A549 (cell line): Measurements from ENCODE around the gene NBEAL2.
A peak's percentile ranks its signal among the peaks of the same experiment; 100 is the strongest.

Experiments
- BHLHE40 ChIP-seq: IDR thresholded peaks from 2 replicates; pipeline ENCODE4 v1.6.1; 2012; ENCODE audit warnings: low read depth, low read length, inconsistent platforms
- CTCF ChIP-seq: fragments of >200 bp; sonication (Bioruptor Twin); formaldehyde crosslinking; IDR thresholded peaks from 3 replicates; pipeline ENCODE4 v1.5.1; 2016
- EP300 ChIP-seq, 2 experiments: fragments of >200 bp; sonication (Bioruptor Twin); formaldehyde crosslinking; IDR thresholded peaks; 2 replicates in 1 of 2; 3 replicates in 1 of 2; pipeline ENCODE4 v1.6.1; 2016 to 2017
- JUN ChIP-seq, 2 experiments: fragments of >200 bp; sonication (Bioruptor Twin); formaldehyde crosslinking; IDR thresholded peaks; 2 replicates in 1 of 2; 3 replicates in 1 of 2; pipeline ENCODE4 v1.6.1; 2016 to 2017
- JUNB ChIP-seq: fragments of >200 bp; sonication (Bioruptor Twin); formaldehyde crosslinking; IDR thresholded peaks from 2 replicates; pipeline ENCODE4 v1.6.1; 2016
- NR3C1 ChIP-seq: fragments of >200 bp; sonication (Bioruptor Twin); formaldehyde crosslinking; IDR thresholded peaks from 3 replicates; pipeline ENCODE4 v1.6.1; 2017
- PHF8 ChIP-seq: fragments of 200-600 bp; sonication (generic); IDR thresholded peaks from 2 replicates; pipeline ENCODE4 v1.6.1; 2016; ENCODE audit warnings: low read depth, mild to moderate bottlenecking, antibody characterized with exemption, moderate library complexity, borderline replicate concordance
- POLR2A ChIP-seq: IDR thresholded peaks from 2 replicates; pipeline ENCODE4 v1.6.1; 2012; ENCODE audit warnings: mild to moderate bottlenecking, low read length
- TF ChIP-seq, protein P1 (sequence below): fragments of >200 bp; sonication (Bioruptor Twin); formaldehyde crosslinking; IDR thresholded peaks from 3 replicates; pipeline ENCODE4 v1.6.1; 2016
- TF ChIP-seq, protein P2 (sequence below): IDR thresholded peaks from 2 replicates; pipeline ENCODE4 v1.6.1; 2012

- TF ChIP-seq JUN (IDR thresholded peaks at IDR 0.05) = 0 out of 5 replicates have a peak, but pooled peaks of 1 of the 2 experiments have one; percentile 21
- peak; percentile 34; the same call in 2 of the 3 replicates for TF ChIP-seq CTCF
- no peak for TF ChIP-seq NR3C1
- peak; percentile 22; the same call in 1 of the 2 replicates for TF ChIP-seq JUNB
- TF ChIP-seq, protein P1, sequence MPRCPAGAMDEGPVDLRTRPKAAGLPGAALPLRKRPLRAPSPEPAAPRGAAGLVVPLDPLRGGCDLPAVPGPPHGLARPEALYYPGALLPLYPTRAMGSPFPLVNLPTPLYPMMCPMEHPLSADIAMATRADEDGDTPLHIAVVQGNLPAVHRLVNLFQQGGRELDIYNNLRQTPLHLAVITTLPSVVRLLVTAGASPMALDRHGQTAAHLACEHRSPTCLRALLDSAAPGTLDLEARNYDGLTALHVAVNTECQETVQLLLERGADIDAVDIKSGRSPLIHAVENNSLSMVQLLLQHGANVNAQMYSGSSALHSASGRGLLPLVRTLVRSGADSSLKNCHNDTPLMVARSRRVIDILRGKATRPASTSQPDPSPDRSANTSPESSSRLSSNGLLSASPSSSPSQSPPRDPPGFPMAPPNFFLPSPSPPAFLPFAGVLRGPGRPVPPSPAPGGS = no peak
- no peak for TF ChIP-seq PHF8
- no peak for TF ChIP-seq BHLHE40
- no peak for TF ChIP-seq POLR2A
- TF ChIP-seq, protein P2, sequence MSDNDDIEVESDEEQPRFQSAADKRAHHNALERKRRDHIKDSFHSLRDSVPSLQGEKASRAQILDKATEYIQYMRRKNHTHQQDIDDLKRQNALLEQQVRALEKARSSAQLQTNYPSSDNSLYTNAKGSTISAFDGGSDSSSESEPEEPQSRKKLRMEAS = peak; percentile 43
- TF ChIP-seq EP300 (IDR thresholded peaks at IDR 0.05) = no peak
Observed at GRCh38 chr3:46935168-46935858, 44.2 kb upstream of the NBEAL2 start.
